BE2C (cell line): ENCODE results near the gene CSF2RB.

Experiments
- DNase-seq: peaks from one replicate; pipeline ENCODE4 v3.0.0-alpha.2; 2020
- H3K27me3 ChIP-seq: fragments of 250-450 bp; sonication (Bioruptor Pico); 2 replicates; pipeline ENCODE4 v1.5.1; 2020; ENCODE audit warnings: mild to moderate bottlenecking
- H3K36me3 ChIP-seq: fragments of 250-450 bp; sonication (Bioruptor Pico); 2 replicates; pipeline ENCODE4 v1.5.1; 2020; ENCODE audit warnings: mild to moderate bottlenecking
- H3K4me1 ChIP-seq: fragments of 250-450 bp; sonication (Bioruptor Pico); 2 replicates; pipeline ENCODE4 v1.5.1; 2020
- H3K4me3 ChIP-seq: 2 replicates; pipeline ENCODE4 v1.5.1; 2011; ENCODE audit warnings: low read depth, low read length
- H3K9me3 ChIP-seq: fragments of 250-450 bp; sonication (Bioruptor Pico); 2 replicates; pipeline ENCODE4 v1.5.1; 2020
- CTCF ChIP-seq: IDR thresholded peaks from 2 replicates; pipeline ENCODE4 v1.5.1; 2012; ENCODE audit warnings: mild to moderate bottlenecking, low read depth, low read length

CSF2RB gene

GRCh38 chr22:36918586-36919284 lies 5.3 kb downstream of the CSF2RB start:
- H3K27me3 ChIP-seq: peaks cover 13% of the 10 kb centered on the region
- H3K36me3 ChIP-seq: no peaks in the 10 kb centered on the region
- no peaks in the 10 kb centered on the region for H3K9me3 ChIP-seq
- TF ChIP-seq CTCF: no peak
- no peak for DNase-seq
- H3K4me3 ChIP-seq: no peak overlapping the region
- H3K4me1 ChIP-seq: no peaks in the 10 kb centered on the region

GRCh38 chr22:36921309-36922104 lies 8.1 kb downstream of the CSF2RB start:
- peaks cover 6% of the 10 kb centered on the region for H3K27me3 ChIP-seq
- H3K36me3 ChIP-seq: no peaks in the 10 kb centered on the region
- no peak for DNase-seq
- TF ChIP-seq CTCF: no peak
- no peaks in the 10 kb centered on the region for H3K4me1 ChIP-seq
- no peaks in the 10 kb centered on the region for H3K9me3 ChIP-seq
- no peak overlapping the region for H3K4me3 ChIP-seq

GRCh38 chr22:36922105-36922608 lies 8.7 kb downstream of the CSF2RB start:
- no peaks in the 10 kb centered on the region for H3K9me3 ChIP-seq
- H3K36me3 ChIP-seq: no peaks in the 10 kb centered on the region
- H3K4me1 ChIP-seq: no peaks in the 10 kb centered on the region
- H3K4me3 ChIP-seq: no peak overlapping the region
- no peak for DNase-seq
- H3K27me3 ChIP-seq: no peaks in the 10 kb centered on the region; the same call in none of the 2 replicates
- TF ChIP-seq CTCF: no peak

- Histone ChIP-seq H3K36me3 (no peaks in the 10 kb centered on the region), H3K4me3 (no peak overlapping the region), H3K4me1 (no peaks in the 10 kb centered on the region), H3K9me3 (no peaks in the 10 kb centered on the region), H3K27me3 (no peaks in the 10 kb centered on the region; the same call in 1 of the 2 replicates)
- no peak for DNase-seq
- TF ChIP-seq CTCF: no peak
Measured at GRCh38 chr22:36922711-36923110, 9.3 kb downstream of the CSF2RB start.

GRCh38 chr22:36923131-36923788 lies 9.8 kb downstream of the CSF2RB start:
- TF ChIP-seq CTCF: no peak
- Histone ChIP-seq H3K27me3 (no peaks in the 10 kb centered on the region; the same call in 1 of the 2 replicates), H3K9me3 (no peaks in the 10 kb centered on the region), H3K36me3 (no peaks in the 10 kb centered on the region), H3K4me3 (no peak overlapping the region), H3K4me1 (no peaks in the 10 kb centered on the region)
- no peak for DNase-seq
